Measurements from ENCODE around the gene AFMID.

DNA sequence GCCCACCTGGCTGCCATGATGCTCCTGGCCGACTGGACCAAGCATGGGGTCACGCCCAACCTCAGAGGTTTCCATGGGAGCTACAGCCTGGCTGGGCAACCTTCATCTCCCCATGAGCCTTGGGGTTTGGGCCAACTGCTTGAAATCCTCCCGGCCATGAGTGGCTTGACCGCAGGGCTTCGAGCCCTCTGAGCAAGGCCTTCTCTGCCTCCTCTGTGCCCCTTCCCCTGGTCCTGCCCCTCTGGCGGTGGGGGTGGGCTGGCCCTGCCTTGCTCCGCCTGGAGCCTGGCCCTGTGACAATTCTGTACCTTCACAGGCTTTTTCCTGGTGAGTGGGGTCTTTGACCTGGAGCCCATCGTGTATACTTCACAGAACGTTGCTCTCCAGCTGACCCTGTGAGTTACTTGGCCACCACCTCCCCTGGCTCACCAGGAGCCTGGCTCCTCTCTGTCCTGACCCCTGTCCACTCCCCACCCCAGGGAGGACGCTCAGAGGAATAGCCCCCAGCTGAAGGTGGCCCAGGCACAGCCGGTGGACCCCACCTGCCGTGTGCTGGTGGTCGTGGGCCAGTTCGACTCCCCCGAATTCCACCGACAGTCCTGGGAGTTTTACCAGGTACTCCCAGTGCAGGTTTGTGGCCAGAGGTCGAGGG is 18.1 kb downstream of the AFMID start:
- TF ChIP-seq, protein P1, sequence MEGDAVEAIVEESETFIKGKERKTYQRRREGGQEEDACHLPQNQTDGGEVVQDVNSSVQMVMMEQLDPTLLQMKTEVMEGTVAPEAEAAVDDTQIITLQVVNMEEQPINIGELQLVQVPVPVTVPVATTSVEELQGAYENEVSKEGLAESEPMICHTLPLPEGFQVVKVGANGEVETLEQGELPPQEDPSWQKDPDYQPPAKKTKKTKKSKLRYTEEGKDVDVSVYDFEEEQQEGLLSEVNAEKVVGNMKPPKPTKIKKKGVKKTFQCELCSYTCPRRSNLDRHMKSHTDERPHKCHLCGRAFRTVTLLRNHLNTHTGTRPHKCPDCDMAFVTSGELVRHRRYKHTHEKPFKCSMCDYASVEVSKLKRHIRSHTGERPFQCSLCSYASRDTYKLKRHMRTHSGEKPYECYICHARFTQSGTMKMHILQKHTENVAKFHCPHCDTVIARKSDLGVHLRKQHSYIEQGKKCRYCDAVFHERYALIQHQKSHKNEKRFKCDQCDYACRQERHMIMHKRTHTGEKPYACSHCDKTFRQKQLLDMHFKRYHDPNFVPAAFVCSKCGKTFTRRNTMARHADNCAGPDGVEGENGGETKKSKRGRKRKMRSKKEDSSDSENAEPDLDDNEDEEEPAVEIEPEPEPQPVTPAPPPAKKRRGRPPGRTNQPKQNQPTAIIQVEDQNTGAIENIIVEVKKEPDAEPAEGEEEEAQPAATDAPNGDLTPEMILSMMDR (IDR thresholded peaks at IDR 0.05): no peak
- TF ChIP-seq POLR2AphosphoS5 (IDR thresholded peaks at IDR 0.05) (no peak), POLR2A (IDR thresholded peaks at IDR 0.05) (no peak)
